ENCODE data around the gene THSD4. TPM values are rescaled to one million over a fixed set of nuclear protein-coding genes. Genes with fewer than 3 reads are reported as not detected.
A peak's percentile ranks its signal among the peaks of the same experiment; 100 is the strongest.

Gene THSD4
- polyA plus RNA-seq, 10 donors = 17.7 to 40.4 (median 25.8) TPM

- DNase-seq = no peak
These were observed 108.2 kb downstream of the THSD4 start for GRCh38 chr15:71223516-71223915.

GRCh38 chr15:71224024-71224423 lies 108.8 kb downstream of the THSD4 start:
- DNase-seq = no peak

GRCh38 chr15:71225851-71226250 lies 110.6 kb downstream of the THSD4 start:
- DNase-seq = no peak

GRCh38 chr15:71226536-71227455 lies 111.5 kb downstream of the THSD4 start:
- DNase-seq = peak in 1 of 3 donors; percentile 38

GRCh38 chr15:71228403-71228802 lies 113.1 kb downstream of the THSD4 start:
- peak in 1 of 3 donors; percentile 51 for DNase-seq

- no peak for DNase-seq
These were observed 115.0 kb downstream of the THSD4 start for GRCh38 chr15:71230303-71230702.

- DNase-seq = peak in 2 of 3 donors; percentile 61 to 69
These were observed 116.5 kb downstream of the THSD4 start for GRCh38 chr15:71231758-71232157.

GRCh38 chr15:71232411-71232810 lies 117.1 kb downstream of the THSD4 start:
- DNase-seq = no peak

- peak; percentile 50 to 94 (median 75) for DNase-seq
These were observed 122.4 kb downstream of the THSD4 start for GRCh38 chr15:71237456-71238188.

- no peak for DNase-seq
These were observed 123.7 kb downstream of the THSD4 start for GRCh38 chr15:71238926-71239325.

- DNase-seq = no peak
These were observed 124.5 kb downstream of the THSD4 start for GRCh38 chr15:71239592-71240364.

GRCh38 chr15:71242292-71242691 lies 127.0 kb downstream of the THSD4 start:
- no peak for DNase-seq

GRCh38 chr15:71244250-71244649 lies 129.0 kb downstream of the THSD4 start:
- DNase-seq = no peak

GRCh38 chr15:71245588-71245987 lies 130.3 kb downstream of the THSD4 start:
- DNase-seq = no peak

- peak in 1 of 3 donors; percentile 50 for DNase-seq
These were observed 133.1 kb downstream of the THSD4 start for GRCh38 chr15:71248386-71248785.

GRCh38 chr15:71249986-71250385 lies 134.7 kb downstream of the THSD4 start:
- DNase-seq = no peak

- no peak for DNase-seq
These were observed 135.8 kb downstream of the THSD4 start for GRCh38 chr15:71250936-71251583.

- no peak for DNase-seq
These were observed 136.3 kb downstream of the THSD4 start for GRCh38 chr15:71251584-71252043.

GRCh38 chr15:71252044-71252739 lies 136.9 kb downstream of the THSD4 start:
- DNase-seq = peak in 1 of 3 donors; percentile 62

- DNase-seq = no peak
These were observed 137.4 kb downstream of the THSD4 start for GRCh38 chr15:71252740-71253047.

GRCh38 chr15:71254491-71254890 lies 139.2 kb downstream of the THSD4 start:
- peak in 2 of 3 donors; percentile 46 to 68 for DNase-seq
